ENCODE data around the gene TNK1. TPM values are rescaled to one million over a fixed set of nuclear protein-coding genes. Genes with fewer than 3 reads are reported as not detected.

TNK1 gene
- total RNA-seq, 1 experiment from 2014 or later = 16.8 TPM

DNA sequence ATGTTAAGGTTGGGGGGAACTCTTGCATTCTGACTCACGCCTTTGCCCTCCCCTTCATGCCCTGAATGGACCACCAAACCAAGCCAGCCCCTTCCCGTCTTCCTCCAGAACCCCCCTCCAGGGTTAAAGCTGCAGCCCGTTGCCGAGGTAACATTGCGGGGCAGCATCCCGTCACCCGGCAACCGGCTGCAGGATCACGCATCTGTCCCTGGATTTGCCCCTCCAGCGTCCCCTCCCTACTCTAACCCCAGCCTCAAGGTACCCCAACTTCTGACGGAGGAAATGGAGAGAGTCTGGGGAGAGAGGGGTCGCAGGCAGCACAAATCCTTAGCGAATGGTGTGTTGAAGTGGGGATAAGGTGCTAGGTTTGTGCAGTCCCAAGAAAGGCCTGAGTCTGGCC lies 26.2 kb downstream of the TNK1 start:
- Histone ChIP-seq H3K36me3 (ENCODE audit: control insufficient read depth in 1 of 2, insufficient read depth in 2 of 2, low read length in 2 of 2) (peaks cover 0 to 6% of the 10 kb centered on the region in 2 experiments; a peak in 1 of 4 replicates), H4K20me1 (ENCODE audit: insufficient read depth) (no peaks in the 10 kb centered on the region), H3K79me2 (ENCODE audit: insufficient read depth, low read length) (peaks cover 8% of the 10 kb centered on the region), H2AFZ (ENCODE audit: low read depth, low read length, poor library complexity, severe bottlenecking) (no peak overlapping the region), H3K4me2 (ENCODE audit: low read length) (no peak overlapping the region), H3K4me1 (ENCODE audit: control insufficient read depth in 1 of 2, insufficient read depth in 2 of 2, low read length in 2 of 2) (peaks cover 13 to 22% of the 10 kb centered on the region in 2 experiments), H3K27ac (ENCODE audit: low read depth, low read length) (no peak overlapping the region), H3K27me3 (ENCODE audit: insufficient read depth, low read length) (no peaks in the 10 kb centered on the region), H3K9me3 (ENCODE audit: control insufficient read depth in 1 of 2, insufficient read depth in 1 of 2, low read depth in 1 of 2, low read length in 2 of 2) (no peaks in the 10 kb centered on the region), H3K4me3 (replicated peaks in 1 of 2; ENCODE audit: low read depth in 1 of 2, low read length in 2 of 2) (no peak overlapping the region), H3K9ac (ENCODE audit: low read length) (no peak overlapping the region), H3K9me2 (ENCODE audit: insufficient read depth) (no peaks in the 10 kb centered on the region)
- POLR2A ChIA-PET = interaction anchor here (0.6 kb wide), 1 partner anchor 140 kb away, joined by 6 read pairs; no protein-coding TSS in a partner anchor
- BruUV-seq (replicated peaks) = no TSS peak
- intact Hi-C loops (cut with micrococcal nuclease) = no loop called here
- RAD21 ChIA-PET (ENCODE audit: low non-redundant PET in 1 of 2, low total read pairs in 2 of 2, uncharacterized antibody in 2 of 2, unreplicated experiment in 2 of 2) = no interaction called here
- no peak for DNase-seq (ENCODE audit: low read depth, low spot score)
- no peak for ATAC-seq
- TF ChIP-seq ATF3 (IDR thresholded peaks at IDR 0.05) = no peak
- TF ChIP-seq RAD21 (IDR thresholded peaks at IDR 0.05; ENCODE audit: low read depth) = no peak
- TF ChIP-seq CBX3 (IDR thresholded peaks at IDR 0.05; ENCODE audit: low read depth) = no peak
- no peak for TF ChIP-seq EZH2 (IDR thresholded peaks at IDR 0.05)
- TF ChIP-seq, protein P1, sequence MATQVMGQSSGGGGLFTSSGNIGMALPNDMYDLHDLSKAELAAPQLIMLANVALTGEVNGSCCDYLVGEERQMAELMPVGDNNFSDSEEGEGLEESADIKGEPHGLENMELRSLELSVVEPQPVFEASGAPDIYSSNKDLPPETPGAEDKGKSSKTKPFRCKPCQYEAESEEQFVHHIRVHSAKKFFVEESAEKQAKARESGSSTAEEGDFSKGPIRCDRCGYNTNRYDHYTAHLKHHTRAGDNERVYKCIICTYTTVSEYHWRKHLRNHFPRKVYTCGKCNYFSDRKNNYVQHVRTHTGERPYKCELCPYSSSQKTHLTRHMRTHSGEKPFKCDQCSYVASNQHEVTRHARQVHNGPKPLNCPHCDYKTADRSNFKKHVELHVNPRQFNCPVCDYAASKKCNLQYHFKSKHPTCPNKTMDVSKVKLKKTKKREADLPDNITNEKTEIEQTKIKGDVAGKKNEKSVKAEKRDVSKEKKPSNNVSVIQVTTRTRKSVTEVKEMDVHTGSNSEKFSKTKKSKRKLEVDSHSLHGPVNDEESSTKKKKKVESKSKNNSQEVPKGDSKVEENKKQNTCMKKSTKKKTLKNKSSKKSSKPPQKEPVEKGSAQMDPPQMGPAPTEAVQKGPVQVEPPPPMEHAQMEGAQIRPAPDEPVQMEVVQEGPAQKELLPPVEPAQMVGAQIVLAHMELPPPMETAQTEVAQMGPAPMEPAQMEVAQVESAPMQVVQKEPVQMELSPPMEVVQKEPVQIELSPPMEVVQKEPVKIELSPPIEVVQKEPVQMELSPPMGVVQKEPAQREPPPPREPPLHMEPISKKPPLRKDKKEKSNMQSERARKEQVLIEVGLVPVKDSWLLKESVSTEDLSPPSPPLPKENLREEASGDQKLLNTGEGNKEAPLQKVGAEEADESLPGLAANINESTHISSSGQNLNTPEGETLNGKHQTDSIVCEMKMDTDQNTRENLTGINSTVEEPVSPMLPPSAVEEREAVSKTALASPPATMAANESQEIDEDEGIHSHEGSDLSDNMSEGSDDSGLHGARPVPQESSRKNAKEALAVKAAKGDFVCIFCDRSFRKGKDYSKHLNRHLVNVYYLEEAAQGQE (IDR thresholded peaks at IDR 0.05; ENCODE audit: low read depth) = no peak
- TF ChIP-seq JUND (IDR thresholded peaks at IDR 0.05) = no peak
- no peak for TF ChIP-seq POLR2AphosphoS5 (IDR thresholded peaks at IDR 0.05; ENCODE audit: low read depth, low read length)
- no peak for TF ChIP-seq SIN3A (IDR thresholded peaks at IDR 0.05; ENCODE audit: low read depth)
- no peak for TF ChIP-seq ZNF274 (IDR thresholded peaks at IDR 0.05; ENCODE audit: low read depth, low read length)
- CTCF ChIA-PET = interaction anchor here (1.1 kb wide), 1 partner anchor 30 kb away, joined by 4 read pairs; no protein-coding TSS in a partner anchor

All from HCT116 (cell line).